Limb (tissue), 2 donors: Measurements from ENCODE around the gene NCDN.

Experiments used
- DNase-seq, 2 donors: peaks; one replicate each; pipeline ENCODE4 v3.0.0-alpha.2; 2016; ENCODE audit errors: extremely low spot score in 2 of 2

The NCDN gene, protein sequence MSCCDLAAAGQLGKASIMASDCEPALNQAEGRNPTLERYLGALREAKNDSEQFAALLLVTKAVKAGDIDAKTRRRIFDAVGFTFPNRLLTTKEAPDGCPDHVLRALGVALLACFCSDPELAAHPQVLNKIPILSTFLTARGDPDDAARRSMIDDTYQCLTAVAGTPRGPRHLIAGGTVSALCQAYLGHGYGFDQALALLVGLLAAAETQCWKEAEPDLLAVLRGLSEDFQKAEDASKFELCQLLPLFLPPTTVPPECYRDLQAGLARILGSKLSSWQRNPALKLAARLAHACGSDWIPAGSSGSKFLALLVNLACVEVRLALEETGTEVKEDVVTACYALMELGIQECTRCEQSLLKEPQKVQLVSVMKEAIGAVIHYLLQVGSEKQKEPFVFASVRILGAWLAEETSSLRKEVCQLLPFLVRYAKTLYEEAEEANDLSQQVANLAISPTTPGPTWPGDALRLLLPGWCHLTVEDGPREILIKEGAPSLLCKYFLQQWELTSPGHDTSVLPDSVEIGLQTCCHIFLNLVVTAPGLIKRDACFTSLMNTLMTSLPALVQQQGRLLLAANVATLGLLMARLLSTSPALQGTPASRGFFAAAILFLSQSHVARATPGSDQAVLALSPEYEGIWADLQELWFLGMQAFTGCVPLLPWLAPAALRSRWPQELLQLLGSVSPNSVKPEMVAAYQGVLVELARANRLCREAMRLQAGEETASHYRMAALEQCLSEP

DNA sequence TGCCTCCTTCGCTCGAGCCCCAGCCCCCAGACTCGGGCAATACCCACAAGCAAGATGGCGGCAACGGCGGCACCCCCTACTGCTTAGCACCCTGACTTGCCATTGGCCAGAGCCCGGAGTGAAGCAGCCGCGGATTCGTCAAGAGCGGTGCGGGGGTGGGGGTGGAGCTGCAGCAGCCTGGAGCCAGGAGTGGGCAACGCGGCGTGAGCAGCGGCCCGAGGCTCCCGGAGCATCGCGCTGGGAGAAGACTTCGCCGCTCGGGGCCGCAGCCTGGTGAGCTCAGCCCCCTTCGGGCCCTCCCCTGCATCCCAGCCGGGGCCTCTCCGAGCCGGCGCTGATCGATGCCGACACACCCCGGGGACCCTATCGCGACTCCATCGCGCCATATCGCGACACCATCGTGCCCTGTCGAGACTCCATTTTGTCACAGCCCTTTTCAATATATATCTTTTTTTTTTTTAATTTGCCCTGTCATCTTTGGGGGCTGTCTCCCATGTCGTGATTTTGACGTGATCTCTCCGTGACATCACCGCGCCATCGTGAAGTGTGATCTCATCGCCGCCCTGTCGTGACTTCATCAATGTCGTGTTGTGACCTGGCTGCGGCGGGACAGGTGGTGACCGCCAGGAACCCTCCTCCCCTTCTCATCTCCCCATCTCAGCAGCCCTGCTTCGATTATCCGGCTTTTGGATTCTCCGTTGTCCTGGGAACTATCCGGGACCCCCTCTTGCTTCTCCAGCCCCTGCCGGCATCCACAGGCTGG, at the start of gene NCDN:
NCDN (plus strand) TSS at position 189 of the 763 bp plus-strand sequence; CDS start at position 581, 392 bp downstream.
- DNase-seq: peak; percentile 97 to 99

DNA sequence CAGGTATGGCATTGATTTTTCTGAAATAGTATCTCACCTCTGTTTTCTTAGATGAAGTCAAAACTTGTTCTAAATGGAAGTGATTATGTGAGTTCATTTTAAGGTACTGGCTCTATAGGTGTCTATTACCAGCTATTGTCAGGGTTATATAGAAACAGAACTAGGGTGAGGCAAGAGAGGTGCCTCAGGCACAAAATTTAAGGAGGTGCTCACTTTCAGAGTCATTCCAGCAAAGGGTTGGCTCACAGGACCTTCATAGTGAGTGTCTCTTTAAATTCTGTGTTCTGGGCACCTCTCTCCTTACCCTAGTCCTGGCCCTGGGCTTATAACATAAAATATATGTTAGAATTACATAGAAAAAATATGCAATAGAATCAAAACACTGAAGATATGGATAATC, 49.7 kb upstream of the NCDN start:
- no peak for DNase-seq

DNA sequence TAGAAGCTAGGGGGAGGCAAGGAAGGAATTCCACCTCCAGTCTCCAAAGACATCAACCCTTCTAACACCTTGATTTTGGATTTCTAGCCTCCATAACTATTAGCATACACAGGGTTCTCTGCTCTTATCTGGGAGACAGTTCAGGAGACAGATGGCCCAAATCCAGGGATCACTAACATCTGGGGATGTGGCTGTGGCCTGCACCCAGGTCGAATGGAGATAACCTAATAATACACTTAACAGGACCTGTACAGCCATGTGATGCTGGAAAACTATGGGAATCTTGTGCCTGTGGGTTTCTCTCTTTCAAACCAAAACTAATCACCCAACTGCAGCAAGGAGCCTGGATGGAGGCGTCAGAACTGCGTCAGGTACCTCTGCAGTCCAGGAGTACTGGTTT, 48.0 kb upstream of the NCDN start:
- DNase-seq: no peak

DNA sequence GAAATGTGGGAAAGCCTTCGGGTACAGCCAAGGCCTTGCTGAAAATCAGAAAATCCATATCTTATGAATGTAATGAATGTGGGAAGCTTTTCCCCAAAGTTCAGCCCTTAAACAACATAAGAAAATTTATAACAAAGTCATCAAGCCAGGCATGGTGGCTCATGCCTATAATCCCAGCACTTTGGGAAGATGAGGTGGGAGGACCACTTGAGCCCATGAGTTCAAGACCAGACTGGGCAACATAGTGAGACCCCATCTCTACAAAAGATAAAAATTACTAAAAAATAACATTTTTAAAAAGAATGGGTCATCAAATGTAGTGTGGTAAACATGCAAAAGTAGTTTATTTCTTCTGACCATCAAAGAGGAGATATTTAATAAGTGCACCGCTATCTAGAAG, 46.3 kb upstream of the NCDN start:
- no peak for DNase-seq

DNA sequence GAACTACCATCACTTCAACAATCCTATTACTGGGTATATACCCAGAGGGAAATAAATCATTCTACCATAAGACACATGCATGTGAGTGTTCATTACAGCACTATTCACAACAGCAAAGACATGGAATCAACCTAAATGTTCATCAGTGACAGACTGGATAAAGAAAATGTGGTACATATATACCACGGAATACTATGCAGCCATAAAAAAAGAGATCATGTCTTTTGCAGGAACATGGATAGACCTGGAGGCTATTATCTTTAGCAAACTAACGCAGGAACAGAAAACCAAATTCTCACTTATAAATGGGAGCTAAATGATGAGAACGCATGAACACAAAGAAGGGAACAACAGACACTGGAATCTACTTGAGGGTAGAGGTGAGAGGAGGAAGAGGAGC, 39.4 kb upstream of the NCDN start:
- DNase-seq: no peak

DNA sequence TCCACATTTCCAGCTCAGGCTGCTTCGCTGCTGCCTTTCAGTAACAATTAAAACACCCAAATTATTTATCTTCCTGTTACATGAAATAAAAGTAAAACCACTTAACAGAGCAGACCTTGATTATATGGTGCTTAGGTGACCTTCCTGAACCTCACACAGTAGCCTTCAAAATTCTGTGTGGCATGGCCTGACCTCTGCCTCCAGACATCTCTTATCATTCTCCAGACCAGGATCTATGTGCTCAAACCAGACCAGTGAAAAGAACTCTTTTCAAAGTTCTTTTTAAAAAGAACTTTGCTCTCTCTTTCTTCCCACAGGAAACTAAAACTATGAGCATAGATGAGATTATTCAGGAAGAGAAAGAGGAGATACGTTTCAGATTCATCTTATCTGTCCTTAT, 38.2 kb upstream of the NCDN start:
- DNase-seq: no peak

DNA sequence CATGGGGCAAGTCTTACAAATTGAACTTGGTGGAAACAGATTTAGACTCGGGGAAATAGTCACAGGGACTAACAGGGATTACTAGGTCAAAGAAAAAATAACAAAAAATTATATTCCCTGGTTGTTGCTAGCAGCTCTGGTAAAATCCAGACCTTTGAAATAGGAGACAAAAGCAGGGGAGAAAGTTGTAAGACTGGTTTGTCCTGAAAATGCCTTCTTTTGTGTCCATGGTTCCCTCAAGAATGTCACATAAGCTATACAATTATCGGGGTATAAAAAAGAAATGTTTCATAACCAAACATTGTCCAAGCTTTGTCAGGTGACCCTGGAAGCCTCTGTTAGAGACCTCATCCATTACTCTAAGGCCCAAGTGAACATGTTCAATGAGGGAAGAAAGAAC, 33.5 kb upstream of the NCDN start:
- DNase-seq: no peak

DNA sequence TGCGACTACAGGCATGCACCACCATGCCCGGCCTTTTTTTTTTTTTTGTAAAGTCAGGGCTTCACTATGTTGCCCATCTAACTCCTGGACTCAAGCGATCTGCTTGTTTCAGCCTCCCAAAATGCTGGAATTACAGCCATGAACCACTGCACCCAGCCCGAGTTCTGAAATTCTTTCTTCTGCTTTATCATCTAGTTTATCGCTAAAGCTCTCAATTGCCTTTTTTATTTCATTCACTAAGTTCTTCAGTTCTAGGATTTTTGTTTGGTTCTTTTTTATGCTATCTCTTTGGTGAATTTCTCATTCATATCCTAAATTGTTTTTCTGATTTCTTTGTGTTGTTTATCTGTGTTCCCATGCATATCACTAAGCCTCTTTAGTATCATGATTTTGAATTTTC, 27.4 kb upstream of the NCDN start:
- no peak for DNase-seq

DNA sequence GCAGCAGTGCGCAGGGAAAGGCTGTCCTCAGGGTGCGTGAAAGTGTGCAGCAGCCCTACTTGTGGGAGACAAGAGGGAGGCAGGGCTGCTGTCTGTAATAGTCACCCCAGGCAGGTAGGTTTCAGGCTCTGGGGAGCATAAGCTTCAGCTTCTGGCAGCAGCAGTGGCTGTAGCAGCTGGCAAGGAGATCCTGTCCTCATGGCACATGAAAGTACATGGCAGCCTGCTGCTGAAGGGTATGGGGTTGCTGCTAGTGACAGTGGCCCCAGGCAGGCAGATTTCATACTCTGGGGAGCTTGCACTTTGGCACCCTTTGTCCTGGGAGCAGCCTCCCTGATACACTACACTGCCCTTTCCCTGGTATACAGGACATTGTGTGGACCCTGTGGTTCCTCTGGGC, 26.7 kb upstream of the NCDN start:
- DNase-seq: no peak

DNA sequence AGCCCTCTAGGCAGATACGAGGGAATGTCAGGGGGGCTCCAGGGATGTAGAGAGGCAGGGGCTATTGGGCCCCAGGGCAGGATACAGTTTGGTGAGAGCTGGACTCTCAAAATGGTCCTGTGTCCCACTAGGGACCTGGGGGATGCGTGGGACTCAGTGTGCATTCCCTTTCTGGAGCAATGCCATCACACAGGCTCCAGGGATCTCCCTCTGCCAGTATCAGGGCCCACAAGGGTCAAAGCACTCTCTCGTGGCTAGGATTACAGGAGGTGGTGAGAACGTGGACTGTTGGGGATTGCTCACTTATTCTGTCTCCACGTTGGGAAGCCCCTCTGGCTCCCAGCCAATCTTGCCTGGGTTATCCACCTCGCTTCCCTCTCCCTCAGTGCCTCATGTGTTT, 26.2 kb upstream of the NCDN start:
- no peak for DNase-seq

DNA sequence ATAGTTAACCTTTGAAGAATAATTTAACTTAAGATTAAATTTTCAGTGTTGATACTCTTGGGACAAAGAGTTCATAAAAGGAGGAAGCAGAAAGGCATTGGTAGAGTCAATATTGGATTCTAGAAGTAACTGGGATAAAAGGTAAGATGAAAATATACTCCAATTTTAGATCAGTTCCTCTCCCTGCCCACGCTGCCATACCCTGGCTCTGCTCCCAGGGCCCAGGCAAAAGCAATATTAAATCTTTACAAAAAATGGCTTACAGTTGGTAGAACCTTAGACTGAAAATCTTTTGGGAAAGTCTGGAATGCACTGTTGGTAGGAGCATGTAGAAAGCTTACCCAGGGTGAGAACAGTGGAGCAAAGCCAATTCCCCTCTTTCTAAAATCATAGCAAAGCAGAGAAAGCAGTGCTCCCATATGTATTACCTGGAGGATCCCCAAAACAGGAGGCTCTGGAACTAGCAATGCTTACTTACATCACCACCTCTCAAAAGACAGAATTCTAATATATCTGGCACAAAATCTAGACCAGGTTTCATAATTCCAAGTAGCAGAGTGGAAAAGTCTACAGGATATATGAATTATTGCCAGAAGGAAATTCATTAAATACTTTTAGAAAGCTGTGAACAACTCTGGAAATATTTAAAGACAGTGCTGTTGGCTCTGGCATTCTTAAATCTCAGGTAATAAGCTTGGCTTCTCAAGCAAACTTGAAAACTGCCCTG, 24.9 kb upstream of the NCDN start:
- DNase-seq: peak in 1 of 2 donors; percentile 6

DNA sequence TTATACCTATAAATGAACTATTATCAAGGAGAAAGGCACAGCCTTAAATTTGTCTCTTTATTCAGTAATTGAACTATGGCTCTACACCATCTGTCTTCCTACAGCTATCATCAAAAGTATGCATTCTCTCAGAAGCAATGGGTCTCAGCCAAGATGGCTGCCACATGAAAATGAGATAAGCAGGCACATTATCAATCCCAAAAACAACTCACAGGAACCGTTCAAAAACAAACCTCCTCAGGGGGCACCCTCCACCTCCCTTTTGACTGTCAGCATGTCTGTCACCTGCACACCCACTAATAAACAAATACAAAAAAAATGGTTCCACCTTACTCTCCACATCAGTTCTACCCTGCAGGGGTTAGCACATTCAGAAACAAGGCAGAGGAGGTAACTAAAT, 24.0 kb upstream of the NCDN start:
- no peak for DNase-seq

DNA sequence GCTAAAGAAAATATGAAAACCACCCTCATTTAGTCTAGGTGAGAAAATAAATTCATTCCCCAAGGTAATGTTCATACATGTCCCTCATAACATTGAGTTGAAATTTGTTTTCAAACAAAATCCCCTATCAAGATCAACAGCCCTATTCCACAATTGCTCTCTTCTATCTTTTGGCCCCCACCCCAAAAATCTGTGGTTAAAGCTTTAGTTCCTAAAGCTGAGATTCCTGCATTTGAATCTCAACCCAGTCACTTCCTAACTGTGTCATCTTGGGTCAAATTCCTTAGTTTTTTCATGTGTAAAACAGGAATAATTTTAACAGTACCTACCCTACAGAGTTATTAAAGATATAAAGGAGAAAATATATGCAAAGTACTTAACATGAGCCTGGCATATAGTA, 22.4 kb upstream of the NCDN start:
- no peak for DNase-seq

DNA sequence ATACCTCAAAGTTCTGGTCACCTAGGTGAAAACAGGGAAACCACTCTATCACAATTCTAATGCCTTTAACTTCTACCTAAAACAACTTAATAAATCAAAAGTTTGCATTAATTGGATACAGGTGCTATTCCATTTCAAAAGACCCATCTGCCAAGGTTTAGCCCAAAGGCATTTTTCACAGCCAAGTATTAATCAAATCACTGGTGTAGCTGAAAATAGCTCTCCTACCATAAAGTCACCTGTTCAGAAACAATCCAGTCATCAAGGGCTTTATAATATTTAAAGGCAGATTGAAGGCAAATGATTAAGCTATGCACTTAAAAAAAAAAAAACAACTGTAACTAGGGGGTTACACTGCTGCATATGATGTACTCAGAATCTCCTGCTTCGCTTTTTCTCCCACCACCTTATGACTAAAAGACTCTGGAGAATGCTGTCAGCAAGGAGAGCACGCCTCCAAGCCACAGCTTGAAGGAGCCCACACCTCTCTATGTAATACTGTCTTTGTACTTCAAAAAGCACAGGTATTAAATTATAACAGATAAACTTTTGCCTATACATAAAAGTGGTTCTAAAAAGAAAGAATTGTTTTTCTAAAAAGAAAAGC, 20.9 kb upstream of the NCDN start:
- DNase-seq: no peak

DNA sequence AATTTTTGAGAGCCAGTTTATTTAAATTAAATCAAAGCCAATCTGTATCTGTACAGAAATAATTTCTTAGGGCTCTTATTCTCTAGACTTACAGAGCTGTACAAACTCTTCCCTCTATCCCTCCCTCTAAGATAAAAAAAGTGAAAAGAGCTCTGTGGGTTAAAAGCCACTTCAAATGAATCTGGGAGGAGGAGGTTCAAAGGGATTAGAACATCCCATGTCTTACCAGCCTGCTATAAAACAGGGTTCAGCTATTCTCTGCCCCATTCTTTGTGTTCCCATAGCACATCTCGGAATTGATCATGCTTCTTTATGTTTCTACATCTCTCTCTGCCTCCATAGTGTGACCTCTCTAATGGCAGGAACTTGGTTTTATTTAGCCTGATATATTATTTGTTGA, 19.8 kb upstream of the NCDN start:
- DNase-seq: no peak

DNA sequence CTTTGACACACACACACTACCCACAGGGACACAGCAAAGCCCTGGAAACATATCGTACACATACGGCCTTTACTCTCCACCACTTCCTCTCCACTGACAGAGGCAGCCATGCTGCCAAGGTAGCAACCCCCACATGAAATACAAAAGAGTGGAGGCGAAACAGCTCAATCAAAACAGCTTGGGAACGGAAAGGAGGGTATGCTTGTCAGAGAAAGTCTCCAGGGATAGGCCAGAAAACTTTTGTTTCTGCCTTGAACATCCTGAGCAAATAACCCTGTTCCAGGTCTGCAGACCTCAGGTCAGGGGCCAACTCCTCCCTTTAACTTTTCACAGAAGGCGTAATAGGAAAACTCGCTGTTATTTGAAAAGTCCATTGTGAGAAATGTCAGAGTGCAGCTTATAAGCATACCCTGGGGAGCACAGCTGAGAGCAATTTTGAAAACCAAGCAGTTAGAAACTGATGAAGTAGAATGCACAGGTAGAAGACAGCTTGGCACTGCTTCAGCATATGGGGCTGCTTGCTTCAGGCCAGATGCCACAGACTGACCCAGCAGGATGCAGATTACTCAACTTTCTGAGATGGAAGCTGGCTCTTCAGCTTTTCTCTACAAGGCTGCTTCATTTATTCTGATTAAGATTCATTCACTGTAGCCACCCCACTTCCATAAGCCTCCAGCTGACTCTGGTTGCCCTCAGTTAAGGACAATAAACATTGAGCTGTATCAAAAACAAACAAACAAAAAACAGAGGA, 18.4 kb upstream of the NCDN start:
- DNase-seq: no peak

DNA sequence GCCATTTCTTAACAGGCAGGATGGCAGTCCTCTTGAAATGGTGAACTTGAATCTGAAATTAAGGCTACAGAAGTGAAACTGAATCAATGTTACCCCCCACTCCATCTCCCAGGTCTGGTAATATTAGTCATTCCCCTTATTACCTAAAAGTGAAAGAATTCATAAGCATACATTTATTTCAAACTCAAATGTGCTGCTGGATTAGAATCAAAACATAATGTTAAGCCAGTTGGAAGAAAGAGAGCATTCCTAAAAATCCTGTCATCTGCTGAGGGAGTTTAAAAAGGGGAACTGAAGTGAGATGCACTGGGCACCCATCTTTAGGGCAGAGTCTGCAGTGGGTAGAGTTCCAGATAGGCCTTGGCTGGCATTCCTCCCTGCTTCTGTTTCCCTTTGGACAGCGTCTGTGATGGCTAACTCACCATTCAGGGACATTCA, 17.8 kb upstream of the NCDN start:
- DNase-seq: no peak

DNA sequence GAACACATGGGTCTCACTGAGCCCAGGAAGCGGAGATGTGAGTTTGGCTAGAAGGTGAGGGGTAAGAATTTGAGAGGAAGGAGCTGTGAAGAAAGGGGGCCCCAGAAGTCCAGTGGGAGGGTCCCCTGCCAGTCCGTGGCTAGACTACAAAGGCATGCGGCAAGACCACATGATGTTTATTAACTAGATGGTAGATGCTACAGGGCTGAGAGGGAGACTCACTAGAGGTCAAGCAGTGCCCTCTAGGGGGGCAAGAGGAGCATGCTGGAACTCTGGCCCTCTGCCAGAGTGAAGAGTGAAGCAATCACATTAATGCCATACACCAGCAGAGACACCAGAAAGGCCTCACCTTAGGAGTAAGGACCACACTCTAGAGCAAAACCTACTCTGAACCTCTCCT, 12.6 kb upstream of the NCDN start:
- no peak for DNase-seq

DNA sequence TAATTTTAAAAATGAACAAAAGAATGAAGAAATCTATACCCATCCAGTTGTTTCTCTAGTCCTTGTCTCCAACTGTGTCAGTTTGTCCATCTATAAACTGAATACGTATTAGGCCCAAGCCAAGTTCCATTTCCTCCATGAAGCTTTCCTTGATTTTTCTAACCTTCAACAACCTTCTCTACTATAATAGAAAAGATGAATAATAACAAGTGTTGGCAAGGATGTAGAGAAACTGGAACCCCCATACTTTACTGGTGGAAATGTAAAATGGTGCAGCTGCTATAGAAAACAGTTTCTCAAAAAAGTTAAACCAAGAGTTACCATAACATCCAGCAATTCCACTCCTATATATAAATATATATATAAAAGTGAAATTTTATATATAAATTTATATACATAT, 11.0 kb upstream of the NCDN start:
- no peak for DNase-seq

DNA sequence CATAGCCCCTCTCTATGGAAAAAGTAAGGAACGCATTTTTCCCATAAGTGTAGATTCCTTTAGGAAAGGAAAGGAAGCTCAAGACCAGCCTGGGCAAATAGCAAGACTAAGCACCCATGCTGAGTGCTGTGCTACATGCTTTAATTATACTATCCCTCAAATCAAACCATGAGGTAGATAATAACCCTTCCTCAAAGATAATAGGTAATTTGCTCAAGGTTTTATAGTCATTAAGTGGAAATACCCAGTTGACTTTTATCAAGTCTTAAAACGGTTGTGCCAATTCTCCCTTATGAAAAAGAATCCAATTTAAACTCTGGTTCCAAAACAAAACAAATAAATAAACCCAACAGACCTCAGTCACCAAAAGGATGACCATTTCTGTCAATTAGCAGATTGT, 3.7 kb upstream of the NCDN start:
- DNase-seq: no peak
